GM12872 (cell line): ENCODE measurements around the gene CHST2.

Experiments
- TF ChIP-seq, protein P1 (sequence below): IDR thresholded peaks from 3 replicates; pipeline ENCODE4 v1.5.1; 2011; ENCODE audit warnings: low read depth, mild to moderate bottlenecking, low read length, moderate library complexity; ENCODE audit not compliant: insufficient read depth

The CHST2 gene

DNA sequence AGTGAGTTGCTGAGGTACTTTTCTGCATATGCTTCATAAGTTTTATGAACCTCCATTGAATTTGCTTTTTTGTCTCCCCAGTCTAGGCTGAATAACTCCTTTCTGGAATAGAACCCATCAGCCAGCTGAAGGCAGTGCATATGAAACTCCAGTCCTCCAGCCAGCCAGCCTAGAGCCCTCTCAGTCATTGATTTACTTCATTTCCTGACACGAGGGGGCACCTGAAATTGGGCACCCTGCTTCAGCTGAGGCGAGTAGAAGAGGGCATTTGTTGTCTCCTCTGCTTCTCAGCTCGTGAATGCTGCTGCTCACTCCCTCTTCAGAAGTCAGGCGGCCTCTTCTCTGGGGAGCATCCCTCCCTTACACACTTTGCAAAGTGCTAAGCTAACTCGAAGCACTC is 32.5 kb downstream of the CHST2 start:
- TF ChIP-seq, protein P1, sequence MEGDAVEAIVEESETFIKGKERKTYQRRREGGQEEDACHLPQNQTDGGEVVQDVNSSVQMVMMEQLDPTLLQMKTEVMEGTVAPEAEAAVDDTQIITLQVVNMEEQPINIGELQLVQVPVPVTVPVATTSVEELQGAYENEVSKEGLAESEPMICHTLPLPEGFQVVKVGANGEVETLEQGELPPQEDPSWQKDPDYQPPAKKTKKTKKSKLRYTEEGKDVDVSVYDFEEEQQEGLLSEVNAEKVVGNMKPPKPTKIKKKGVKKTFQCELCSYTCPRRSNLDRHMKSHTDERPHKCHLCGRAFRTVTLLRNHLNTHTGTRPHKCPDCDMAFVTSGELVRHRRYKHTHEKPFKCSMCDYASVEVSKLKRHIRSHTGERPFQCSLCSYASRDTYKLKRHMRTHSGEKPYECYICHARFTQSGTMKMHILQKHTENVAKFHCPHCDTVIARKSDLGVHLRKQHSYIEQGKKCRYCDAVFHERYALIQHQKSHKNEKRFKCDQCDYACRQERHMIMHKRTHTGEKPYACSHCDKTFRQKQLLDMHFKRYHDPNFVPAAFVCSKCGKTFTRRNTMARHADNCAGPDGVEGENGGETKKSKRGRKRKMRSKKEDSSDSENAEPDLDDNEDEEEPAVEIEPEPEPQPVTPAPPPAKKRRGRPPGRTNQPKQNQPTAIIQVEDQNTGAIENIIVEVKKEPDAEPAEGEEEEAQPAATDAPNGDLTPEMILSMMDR = no peak

DNA sequence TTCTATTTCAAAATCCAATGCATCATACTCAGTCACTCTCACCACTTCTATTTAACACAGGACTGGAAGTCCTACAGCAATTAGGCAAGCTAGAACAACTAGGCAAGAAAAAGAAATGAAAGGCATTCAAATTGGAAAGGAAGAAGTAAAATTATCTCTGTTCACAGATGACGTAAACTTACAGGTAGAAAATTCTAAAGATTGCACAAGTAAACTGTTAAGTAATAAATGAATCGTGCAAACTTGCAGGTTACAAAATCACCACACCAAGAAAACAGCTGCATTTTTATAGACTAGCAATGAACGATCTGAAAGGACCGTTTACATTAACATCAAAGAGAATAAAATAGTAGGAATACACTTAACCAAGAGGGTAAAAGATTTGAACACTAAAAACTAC is 36.2 kb downstream of the CHST2 start:
- TF ChIP-seq, protein P1 = no peak

DNA sequence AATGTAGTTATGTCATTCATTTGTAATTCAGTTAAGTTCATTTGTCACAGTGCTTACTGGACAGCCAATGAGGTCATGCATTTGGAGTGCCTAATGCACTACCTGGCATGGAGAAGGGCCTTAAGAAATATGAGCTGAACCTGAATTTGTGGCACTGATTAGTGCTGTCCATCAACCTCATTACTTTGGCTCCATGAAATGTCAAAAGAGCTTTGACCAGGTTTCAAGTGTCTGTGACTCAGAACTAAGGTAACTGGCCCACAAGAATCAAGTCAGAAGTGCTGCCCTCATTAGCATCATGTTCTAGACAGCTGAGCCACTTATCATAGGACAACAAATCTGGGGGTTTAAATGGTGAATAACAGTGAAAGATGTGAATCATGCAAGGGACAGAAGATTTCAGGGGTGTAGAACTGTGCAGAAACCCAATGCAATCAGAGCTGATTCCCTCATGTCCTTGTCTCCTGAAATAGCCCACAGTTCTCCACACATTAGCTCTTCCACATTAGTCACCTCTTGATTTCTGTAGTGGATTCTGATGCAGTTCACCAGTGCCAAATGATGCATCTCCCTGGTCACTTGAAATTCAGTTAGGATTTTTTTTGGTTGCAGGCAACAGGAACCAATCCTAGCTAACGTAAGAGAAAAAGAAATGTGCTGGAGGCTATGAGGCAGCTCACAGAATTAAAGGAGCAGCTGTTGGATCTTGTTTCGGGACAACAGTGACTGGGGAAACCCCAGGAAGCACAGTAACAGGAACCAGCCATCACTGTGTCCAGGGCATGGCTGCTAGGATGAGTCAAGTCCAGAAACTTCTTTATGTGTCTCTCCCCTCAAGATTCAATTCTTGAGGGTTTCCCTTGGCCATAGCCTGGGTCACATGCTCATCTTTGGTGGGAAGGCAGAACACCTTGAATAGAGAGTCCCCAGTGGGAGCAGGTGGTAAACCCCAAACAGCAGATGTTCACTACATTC is 38.7 kb downstream of the CHST2 start:
- TF ChIP-seq, protein P1 = no peak

DNA sequence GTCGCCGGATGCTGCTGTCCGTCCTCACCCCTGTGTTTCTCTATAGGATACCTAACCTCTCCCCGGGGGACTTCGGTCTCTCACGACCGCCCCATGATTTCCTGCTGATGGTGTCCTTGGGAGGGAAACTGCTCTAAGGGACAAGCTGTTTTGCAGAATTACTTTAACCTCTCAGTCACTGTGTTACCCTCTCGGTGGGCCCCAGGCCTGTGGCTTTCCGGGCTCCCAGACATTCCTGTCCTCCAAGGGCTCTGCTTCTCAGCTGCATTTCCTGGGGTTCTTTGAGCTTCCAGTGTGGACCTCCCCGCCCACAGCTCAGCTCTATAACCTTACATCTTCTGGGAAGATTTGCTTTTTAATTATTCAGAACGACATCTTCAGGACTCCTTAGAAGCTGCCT is 40.9 kb downstream of the CHST2 start:
- TF ChIP-seq, protein P1 = no peak

DNA sequence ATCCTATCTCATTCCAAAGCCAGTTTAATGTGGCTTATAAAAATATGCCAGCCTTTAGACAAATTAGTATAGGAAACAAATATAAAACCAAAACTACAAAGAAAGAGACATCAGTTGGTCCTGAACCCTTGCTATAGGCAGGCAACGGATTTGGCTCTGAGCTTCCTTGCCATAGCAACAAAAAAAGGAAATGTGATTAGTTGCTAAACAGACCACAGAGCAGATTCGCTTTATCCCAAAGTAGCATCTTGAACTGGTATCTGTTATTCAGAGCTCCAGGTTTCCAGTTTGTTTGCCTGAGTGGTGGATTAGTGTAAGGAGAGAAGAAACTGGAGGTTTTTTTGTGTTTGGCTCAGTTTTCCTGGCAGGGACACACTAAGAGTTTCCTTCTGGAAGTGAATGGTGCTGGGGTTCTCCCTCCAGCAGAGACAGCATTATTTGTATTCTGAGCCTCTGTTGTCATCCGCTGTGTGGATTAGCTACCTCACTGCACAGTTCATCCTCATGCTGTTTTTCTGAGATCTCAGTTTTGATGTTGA is 44.1 kb downstream of the CHST2 start:
- TF ChIP-seq, protein P1 = no peak

DNA sequence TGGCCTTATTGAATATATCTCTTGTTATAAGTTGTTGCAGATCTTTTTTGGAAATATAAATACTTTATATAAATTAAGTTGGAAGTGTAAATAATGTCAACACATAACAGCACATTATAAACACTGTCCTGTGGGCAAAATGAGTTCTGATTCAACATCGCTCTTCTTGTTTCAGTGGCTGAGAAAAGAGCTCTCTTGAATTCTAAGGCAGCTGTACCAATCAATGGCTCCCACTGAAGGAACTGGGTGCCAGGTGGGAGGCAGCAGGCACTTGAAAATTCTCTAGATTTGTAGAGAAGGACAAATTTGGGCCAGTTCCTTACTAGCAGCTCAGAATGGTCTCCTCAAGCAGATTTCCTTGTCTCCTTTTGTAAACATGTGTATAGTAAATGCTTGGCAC is 45.6 kb downstream of the CHST2 start:
- TF ChIP-seq, protein P1 = no peak

DNA sequence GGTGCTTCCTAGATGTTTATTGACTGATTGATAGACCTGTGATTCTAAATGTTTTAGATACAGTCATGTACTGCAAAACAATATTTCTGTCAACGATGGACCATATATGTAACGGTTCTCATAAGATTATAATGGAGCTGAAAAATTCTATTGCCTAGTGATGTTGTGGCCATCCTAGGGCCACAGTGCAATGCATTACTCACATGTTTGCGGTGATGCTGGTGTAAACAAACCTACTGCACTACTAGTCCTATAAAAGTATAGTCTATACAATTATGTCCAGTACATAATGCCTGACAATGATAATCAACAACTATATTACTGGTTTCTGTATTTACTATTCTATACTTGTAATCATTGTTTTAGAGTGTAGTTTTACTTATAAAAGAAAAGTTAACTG is 46.8 kb downstream of the CHST2 start:
- TF ChIP-seq, protein P1 = no peak
